AG04449 (cell line): ENCODE measurements around the gene MSMP.

Experiments
- CTCF ChIA-PET: fragments of 350-600 bp; formaldehyde crosslinking; extraction: SDS; loops from one replicate; lab custom pipeline; 2021; ENCODE audit warnings: antibody characterized with exemption; lab: Yijun Ruan, JAX
- POLR2A ChIA-PET: fragments of 400-600, 350-600 bp; formaldehyde crosslinking; extraction: SDS; loops from one replicate; lab custom pipeline; 2020; ENCODE audit warnings: antibody characterized with exemption, inconsistent platforms; lab: Yijun Ruan, JAX
- DNase-seq: peaks from one replicate; pipeline ENCODE4 v3.0.0-alpha.2; 2010; ENCODE audit warnings: low read depth, low spot score
- H3K4me3 ChIP-seq: 2 replicates; pipeline ENCODE4 v1.5.1; 2011; ENCODE audit warnings: low read depth, mild to moderate bottlenecking, control low read depth, low read length
- TF ChIP-seq, protein P1 (sequence below): IDR thresholded peaks from one replicate; pipeline ENCODE4 v1.5.1; 2011; ENCODE audit warnings: mild to moderate bottlenecking, moderate library complexity, low read length, control low read depth, inconsistent platforms; ENCODE audit not compliant: insufficient read depth; ENCODE audit errors: missing control alignments

MSMP gene

DNA sequence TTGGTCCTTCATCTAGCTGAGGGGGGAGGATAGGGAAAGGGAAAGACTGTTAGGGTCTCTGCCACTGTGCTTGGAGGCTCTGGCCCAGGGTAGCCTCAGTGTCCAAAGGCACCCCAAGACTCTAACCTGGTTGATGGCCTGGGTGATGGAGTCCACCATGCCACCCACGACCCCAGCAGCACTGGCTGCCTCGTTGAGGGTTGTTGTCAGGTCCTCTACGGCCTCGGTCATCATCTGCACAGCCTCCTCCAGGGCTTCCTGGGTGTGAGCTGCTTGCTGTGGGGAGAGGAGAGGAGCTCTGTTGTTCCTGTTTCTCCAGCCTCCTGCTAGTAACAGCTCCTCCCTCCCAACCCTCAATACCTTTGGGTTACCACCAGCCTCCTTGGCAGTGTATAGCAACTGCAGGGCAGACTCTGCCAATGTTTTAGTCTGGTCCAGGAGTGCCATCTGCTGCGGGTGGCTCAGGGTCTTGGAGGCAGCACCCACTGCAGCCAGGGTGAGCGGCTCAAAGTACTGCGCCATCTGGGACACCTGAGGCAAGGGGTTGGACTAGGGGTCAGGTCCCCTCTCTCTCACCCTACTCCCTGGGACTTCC, 48.1 kb downstream of the MSMP start:
- POLR2A ChIA-PET = interaction anchor here (0.6 to 4.0 kb wide), 5 partner anchors 10 to 23 kb away, joined by 4 to 27 read pairs (median 5); no protein-coding TSS in a partner anchor
- no peak overlapping the region for H3K4me3 ChIP-seq
- TF ChIP-seq, protein P1, sequence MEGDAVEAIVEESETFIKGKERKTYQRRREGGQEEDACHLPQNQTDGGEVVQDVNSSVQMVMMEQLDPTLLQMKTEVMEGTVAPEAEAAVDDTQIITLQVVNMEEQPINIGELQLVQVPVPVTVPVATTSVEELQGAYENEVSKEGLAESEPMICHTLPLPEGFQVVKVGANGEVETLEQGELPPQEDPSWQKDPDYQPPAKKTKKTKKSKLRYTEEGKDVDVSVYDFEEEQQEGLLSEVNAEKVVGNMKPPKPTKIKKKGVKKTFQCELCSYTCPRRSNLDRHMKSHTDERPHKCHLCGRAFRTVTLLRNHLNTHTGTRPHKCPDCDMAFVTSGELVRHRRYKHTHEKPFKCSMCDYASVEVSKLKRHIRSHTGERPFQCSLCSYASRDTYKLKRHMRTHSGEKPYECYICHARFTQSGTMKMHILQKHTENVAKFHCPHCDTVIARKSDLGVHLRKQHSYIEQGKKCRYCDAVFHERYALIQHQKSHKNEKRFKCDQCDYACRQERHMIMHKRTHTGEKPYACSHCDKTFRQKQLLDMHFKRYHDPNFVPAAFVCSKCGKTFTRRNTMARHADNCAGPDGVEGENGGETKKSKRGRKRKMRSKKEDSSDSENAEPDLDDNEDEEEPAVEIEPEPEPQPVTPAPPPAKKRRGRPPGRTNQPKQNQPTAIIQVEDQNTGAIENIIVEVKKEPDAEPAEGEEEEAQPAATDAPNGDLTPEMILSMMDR = no peak
- CTCF ChIA-PET = interaction anchor here (31.2 to 34.3 kb wide), 2 partner anchors 3 to 12 kb away, joined by 816 read pairs; partner anchors contain the start of genes CREB3, TLN1 and TPM2
- DNase-seq = no peak

DNA sequence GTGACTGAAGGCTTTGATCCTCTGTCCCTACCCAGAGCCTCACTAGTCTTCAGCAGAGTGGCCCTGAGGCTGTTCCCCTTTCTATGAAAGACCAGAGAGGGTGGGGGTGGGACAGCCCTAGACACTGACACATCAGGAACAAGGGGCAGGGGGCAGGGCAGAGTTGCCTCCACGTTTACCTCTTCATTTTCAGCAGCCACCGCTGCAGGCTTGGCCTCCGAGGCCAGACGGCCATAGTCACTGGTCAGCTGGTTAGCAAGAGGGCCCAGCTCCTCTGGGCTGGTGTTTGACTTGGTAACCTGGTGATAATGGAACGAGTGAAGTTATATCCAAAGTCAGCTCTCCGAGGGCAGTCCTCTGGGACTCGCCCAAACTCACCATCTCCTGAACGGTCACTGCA, 48.7 kb downstream of the MSMP start:
- no peak for DNase-seq
- TF ChIP-seq, protein P1 = no peak
- ChIA-PET CTCF (interaction anchor here (31.2 to 34.3 kb wide), 2 partner anchors 3 to 13 kb away, joined by 816 read pairs; partner anchors contain the start of genes CREB3, TLN1 and TPM2), POLR2A (interaction anchor here (0.6 to 4.0 kb wide), 5 partner anchors 9 to 21 kb away, joined by 4 to 27 read pairs (median 5); no protein-coding TSS in a partner anchor)
- no peak overlapping the region for H3K4me3 ChIP-seq

DNA sequence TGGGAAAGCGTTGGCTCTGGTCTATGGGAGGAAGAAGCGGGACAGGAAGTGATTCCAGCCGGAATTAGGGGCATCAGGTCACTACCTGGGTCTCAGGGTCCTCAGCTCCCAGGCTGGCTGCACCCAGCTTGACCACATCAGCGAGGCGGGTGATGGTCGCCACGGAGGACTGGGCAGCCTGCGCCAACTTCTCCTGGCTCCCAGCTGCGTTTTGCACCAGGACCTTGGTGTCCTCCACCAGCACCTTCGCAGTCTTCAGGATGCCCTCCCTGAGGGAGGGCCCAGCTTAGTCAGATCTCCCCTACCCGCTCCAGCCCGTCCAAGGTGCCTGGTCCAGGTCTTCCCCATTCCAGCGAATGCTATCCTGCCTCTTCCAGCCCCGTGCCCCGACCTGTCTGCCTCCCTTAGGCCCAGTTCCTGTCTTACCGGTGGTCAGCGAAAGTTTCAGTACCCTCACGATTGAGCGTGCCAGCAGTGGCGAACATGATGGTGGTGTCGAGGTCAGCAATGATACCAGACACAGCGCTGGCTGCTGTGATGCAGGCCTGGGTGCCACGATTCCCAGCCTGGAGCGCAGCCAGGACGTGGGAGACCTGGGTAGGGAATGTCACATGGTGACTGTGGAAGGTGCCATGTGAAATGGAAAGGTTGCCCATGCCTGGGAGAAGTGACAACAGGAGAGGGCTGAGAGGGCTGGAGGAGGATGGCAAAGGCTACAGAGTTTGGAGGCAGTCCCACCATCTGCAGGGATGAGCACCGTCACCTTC, 50.0 kb downstream of the MSMP start:
- POLR2A ChIA-PET = interaction anchor here (1.1 to 4.0 kb wide), 7 partner anchors 9 to 24 kb away, joined by 3 to 27 read pairs (median 4); partner anchors contain the start of gene TPM2
- CTCF ChIA-PET = interaction anchor here (31.2 to 34.3 kb wide), 2 partner anchors 1 to 14 kb away, joined by 816 read pairs; partner anchors contain the start of genes CREB3, TLN1 and TPM2
- TF ChIP-seq, protein P1 = no peak
- no peak overlapping the region for H3K4me3 ChIP-seq
- DNase-seq = no peak
